HEK293 (cell line): Measurements from ENCODE around the gene BANF2.
"Not testable (repeated sequence)": the region's sequence is repeated elsewhere in the genome, so short reads cannot be mapped to it uniquely, and the experiment has no call there.

Source experiments
- CTCF ChIA-PET: fragments of 350-600 bp; formaldehyde crosslinking; extraction: SDS; loops from one replicate; lab custom pipeline; 2021; ENCODE audit warnings: antibody characterized with exemption; lab: Yijun Ruan, JAX
- POLR2A ChIA-PET: fragments of 300-600 bp; formaldehyde crosslinking; extraction: SDS; loops from one replicate; lab custom pipeline; 2020; ENCODE audit warnings: antibody characterized with exemption, inconsistent platforms; lab: Yijun Ruan, JAX
- H3K27ac ChIP-seq: fragments of 200-500 bp; sonication (Bioruptor generic); 2 replicates; pipeline ENCODE4 v1.5.1; 2014; ENCODE audit warnings: low read depth, low read length, control low read depth, inconsistent platforms; ENCODE audit errors: extremely low read depth
- H3K36me3 ChIP-seq, 2 experiments: fragments of 200-500 bp in 1 of 2; sonication (Bioruptor generic) in 1 of 2; 1 replicate in 1 of 2; 2 replicates in 1 of 2; pipeline ENCODE4 v1.5.1; 2014 to 2017; ENCODE audit warnings: inconsistent platforms in 2 of 2, low read length in 2 of 2; ENCODE audit not compliant: control insufficient read depth in 2 of 2, insufficient read depth in 1 of 2
- H3K4me1 ChIP-seq: fragments of 200-500 bp; sonication (Bioruptor generic); 2 replicates; pipeline ENCODE4 v1.5.1; 2014; ENCODE audit warnings: mild to moderate bottlenecking, low read length, inconsistent platforms; ENCODE audit not compliant: control insufficient read depth, insufficient read depth
- H3K4me3 ChIP-seq: 2 replicates; pipeline ENCODE4 v1.5.1; 2011; ENCODE audit warnings: low read depth, mild to moderate bottlenecking, control low read depth, low read length, moderate library complexity
- H3K9me3 ChIP-seq: fragments of 200-500 bp; sonication (Bioruptor generic); 2 replicates; pipeline ENCODE4 v1.5.1; 2014; ENCODE audit warnings: low read depth, low read length, inconsistent platforms; ENCODE audit not compliant: control insufficient read depth, insufficient read depth
- BCL6B ChIP-seq: fragments of 450-650 bp; formaldehyde crosslinking; IDR thresholded peaks from 2 replicates; pipeline ENCODE4 v1.5.1; 2017; ENCODE audit warnings: missing biosample characterization, missing genetic modification characterization
- ZNF112 ChIP-seq: fragments of 450-650 bp; formaldehyde crosslinking; IDR thresholded peaks from 2 replicates; pipeline ENCODE4 v1.5.0; 2017; ENCODE audit warnings: missing biosample characterization, missing genetic modification characterization
- ZNF121 ChIP-seq: fragments of 450-650 bp; formaldehyde crosslinking; IDR thresholded peaks from 2 replicates; pipeline ENCODE4 v1.5.1; 2016; ENCODE audit warnings: missing biosample characterization, missing genetic modification characterization
- ZNF214 ChIP-seq: fragments of 450-650 bp; formaldehyde crosslinking; IDR thresholded peaks from 2 replicates; pipeline ENCODE4 v1.5.1; 2017; ENCODE audit warnings: missing biosample characterization, mild to moderate bottlenecking, missing genetic modification characterization, borderline replicate concordance
- ZNF48 ChIP-seq: fragments of 450-650 bp; formaldehyde crosslinking; IDR thresholded peaks from 2 replicates; pipeline ENCODE4 v1.5.1; 2016; ENCODE audit warnings: missing biosample characterization, missing genetic modification characterization
- ZNF571 ChIP-seq: fragments of 450-650 bp; formaldehyde crosslinking; IDR thresholded peaks from 2 replicates; pipeline ENCODE4 v1.5.0; 2017; ENCODE audit warnings: missing biosample characterization, missing genetic modification characterization
- ZNF692 ChIP-seq: fragments of 450-650 bp; formaldehyde crosslinking; IDR thresholded peaks from 2 replicates; pipeline ENCODE4 v1.5.1; 2016; ENCODE audit warnings: missing biosample characterization, missing genetic modification characterization
- TF ChIP-seq, protein P1 (sequence below): fragments of 450-650 bp; formaldehyde crosslinking; IDR thresholded peaks from 2 replicates; pipeline ENCODE4 v1.5.1; 2016; ENCODE audit warnings: missing biosample characterization, missing genetic modification characterization
- TF ChIP-seq, protein P2 (sequence below): fragments of 450-650 bp; formaldehyde crosslinking; IDR thresholded peaks from 2 replicates; pipeline ENCODE4 v1.5.1; 2016; ENCODE audit warnings: missing biosample characterization, missing genetic modification characterization

BANF2 gene

GRCh38 chr20:17705916-17706315 lies 6.2 kb downstream of the BANF2 start (continued):
- TF ChIP-seq ZNF48 (tag by site-specific recombination) (no peak), ZNF214 (tag by site-specific recombination) (no peak), ZNF571 (no peak), ZNF692 (tag by site-specific recombination) (no peak), BCL6B (tag by site-specific recombination) (no peak)
- TF ChIP-seq, protein P1, sequence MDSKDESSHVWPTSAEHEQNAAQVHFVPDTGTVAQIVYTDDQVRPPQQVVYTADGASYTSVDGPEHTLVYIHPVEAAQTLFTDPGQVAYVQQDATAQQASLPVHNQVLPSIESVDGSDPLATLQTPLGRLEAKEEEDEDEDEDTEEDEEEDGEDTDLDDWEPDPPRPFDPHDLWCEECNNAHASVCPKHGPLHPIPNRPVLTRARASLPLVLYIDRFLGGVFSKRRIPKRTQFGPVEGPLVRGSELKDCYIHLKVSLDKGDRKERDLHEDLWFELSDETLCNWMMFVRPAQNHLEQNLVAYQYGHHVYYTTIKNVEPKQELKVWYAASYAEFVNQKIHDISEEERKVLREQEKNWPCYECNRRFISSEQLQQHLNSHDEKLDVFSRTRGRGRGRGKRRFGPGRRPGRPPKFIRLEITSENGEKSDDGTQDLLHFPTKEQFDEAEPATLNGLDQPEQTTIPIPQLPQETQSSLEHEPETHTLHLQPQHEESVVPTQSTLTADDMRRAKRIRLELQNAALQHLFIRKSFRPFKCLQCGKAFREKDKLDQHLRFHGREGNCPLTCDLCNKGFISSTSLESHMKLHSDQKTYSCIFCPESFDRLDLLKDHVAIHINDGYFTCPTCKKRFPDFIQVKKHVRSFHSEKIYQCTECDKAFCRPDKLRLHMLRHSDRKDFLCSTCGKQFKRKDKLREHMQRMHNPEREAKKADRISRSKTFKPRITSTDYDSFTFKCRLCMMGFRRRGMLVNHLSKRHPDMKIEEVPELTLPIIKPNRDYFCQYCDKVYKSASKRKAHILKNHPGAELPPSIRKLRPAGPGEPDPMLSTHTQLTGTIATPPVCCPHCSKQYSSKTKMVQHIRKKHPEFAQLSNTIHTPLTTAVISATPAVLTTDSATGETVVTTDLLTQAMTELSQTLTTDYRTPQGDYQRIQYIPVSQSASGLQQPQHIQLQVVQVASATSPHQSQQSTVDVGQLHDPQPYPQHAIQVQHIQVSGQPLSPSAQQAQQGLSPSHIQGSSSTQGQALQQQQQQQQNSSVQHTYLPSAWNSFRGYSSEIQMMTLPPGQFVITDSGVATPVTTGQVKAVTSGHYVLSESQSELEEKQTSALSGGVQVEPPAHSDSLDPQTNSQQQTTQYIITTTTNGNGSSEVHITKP (tag by site-specific recombination): no peak
- TF ChIP-seq, protein P2, sequence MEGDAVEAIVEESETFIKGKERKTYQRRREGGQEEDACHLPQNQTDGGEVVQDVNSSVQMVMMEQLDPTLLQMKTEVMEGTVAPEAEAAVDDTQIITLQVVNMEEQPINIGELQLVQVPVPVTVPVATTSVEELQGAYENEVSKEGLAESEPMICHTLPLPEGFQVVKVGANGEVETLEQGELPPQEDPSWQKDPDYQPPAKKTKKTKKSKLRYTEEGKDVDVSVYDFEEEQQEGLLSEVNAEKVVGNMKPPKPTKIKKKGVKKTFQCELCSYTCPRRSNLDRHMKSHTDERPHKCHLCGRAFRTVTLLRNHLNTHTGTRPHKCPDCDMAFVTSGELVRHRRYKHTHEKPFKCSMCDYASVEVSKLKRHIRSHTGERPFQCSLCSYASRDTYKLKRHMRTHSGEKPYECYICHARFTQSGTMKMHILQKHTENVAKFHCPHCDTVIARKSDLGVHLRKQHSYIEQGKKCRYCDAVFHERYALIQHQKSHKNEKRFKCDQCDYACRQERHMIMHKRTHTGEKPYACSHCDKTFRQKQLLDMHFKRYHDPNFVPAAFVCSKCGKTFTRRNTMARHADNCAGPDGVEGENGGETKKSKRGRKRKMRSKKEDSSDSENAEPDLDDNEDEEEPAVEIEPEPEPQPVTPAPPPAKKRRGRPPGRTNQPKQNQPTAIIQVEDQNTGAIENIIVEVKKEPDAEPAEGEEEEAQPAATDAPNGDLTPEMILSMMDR (tag by site-specific recombination): no peak

DNA sequence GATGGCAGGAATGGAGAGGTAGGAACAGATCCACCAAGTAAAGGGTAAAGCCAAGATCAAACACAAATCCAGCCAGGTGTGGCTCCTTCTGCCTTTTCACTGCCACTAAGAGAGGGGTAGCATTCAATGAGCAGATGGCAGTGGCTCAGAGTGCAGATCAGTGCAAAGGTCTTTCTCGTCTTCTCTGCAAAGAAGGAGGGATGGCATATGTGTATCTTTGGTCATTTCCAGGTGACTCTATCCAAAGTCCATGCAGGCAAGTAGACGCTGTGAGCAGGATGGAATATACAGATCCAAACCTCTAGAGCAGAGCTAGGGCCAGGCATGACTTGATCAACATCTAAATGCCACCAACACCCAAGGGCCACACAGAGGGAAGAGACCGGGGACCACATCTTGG lies 6.9 kb downstream of the BANF2 start:
- H3K4me3 ChIP-seq: no peak overlapping the region
- no peak for TF ChIP-seq ZNF121
- H3K27ac ChIP-seq: no peak overlapping the region
- H3K9me3 ChIP-seq: no peaks in the 10 kb centered on the region
- H3K36me3 ChIP-seq: no peaks in the 10 kb centered on the region
- POLR2A ChIA-PET: no interaction called here
- CTCF ChIA-PET: no interaction called here
- H3K4me1 ChIP-seq: no peaks in the 10 kb centered on the region

DNA sequence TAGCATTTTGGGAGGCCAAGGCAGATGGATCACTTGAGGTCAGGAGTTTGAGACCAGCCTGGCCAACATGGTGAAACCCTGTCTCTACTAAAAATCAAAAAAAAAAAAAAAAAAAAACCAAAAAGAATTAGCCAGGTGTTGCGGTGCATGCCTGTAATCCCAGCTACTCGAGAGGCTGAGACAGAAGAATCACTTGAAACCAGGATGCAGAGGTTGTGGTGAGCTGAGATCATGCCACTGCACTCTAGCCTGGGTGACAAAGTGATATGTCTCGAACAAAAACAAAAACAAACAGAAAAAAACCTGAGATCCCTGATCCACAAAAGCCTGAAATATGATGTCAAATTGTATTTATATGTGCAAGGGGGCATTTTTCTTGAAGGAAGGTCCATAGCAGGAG lies 8.2 kb downstream of the BANF2 start:
- H3K9me3 ChIP-seq, H3K36me3 ChIP-seq, H3K27ac ChIP-seq, POLR2A ChIA-PET, H3K4me3 ChIP-seq, H3K4me1 ChIP-seq, CTCF ChIA-PET: not testable (repeated sequence)

- no peak overlapping the region for H3K4me3 ChIP-seq
- H3K36me3 ChIP-seq: no peaks in the 10 kb centered on the region
- POLR2A ChIA-PET: no interaction called here
- no peak overlapping the region for H3K27ac ChIP-seq
- no peaks in the 10 kb centered on the region for H3K9me3 ChIP-seq
- no peak for TF ChIP-seq ZNF112 (tag by site-specific recombination)
- CTCF ChIA-PET: no interaction called here
- H3K4me1 ChIP-seq: no peaks in the 10 kb centered on the region
Measured at GRCh38 chr20:17708675-17709360, 9.1 kb downstream of the BANF2 start.
